Measurements from ENCODE around the gene TMEM92. TPM values are rescaled to one million over a fixed set of nuclear protein-coding genes. Genes with fewer than 3 reads are reported as not detected.

Gene TMEM92
- total and polyA plus RNA-seq, 2 of the 13 experiments (the other 11 are each of a cell fraction or from before 2014, with no cell fraction given), result 0.07 TPM; not detected in 1

DNA sequence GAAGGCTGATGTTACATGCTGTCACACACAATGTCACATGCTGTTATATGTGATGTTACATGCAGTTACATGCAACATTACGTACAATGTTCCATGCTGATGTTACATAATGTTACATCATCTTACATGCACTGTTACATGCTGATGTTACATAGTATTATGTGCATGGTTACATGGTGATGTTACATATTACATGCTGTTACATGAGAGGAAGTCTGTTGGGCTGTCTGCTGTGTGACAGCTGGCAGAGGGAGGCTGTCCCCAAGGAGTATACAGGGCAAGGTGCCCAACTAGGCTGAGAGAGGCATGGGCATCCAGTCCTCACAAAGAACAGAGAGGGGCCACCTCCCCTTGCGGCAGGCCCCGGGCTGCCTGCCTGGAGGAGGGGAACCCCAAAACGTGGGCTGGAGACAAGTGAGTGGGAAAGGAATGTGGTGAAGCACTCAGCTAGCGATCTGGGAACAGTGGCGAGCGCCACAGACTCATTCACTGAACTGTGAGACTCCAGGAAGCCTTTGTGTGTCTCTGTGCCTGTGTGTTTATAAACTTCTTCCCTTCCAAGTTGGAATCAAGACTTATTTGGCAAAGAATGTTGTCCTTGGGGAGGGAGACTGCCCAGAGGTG is 30.6 kb downstream of the TMEM92 start (continued):
- TF ChIP-seq BRF2 (CRISPR knock-in tag; IDR thresholded peaks at IDR 0.05) (no peak), MED1 (CRISPR knock-in tag; IDR thresholded peaks at IDR 0.05) (no peak), CEBPB (IDR thresholded peaks at IDR 0.05; ENCODE audit: borderline replicate concordance, low read depth, low read length) (peak; percentile 47; the same call in 1 of the 2 replicates), ZNF124 (CRISPR knock-in tag; IDR thresholded peaks at IDR 0.05) (no peak)

GRCh38 chr17:50307654-50308053 is 33.4 kb downstream of the TMEM92 start:
- intact Hi-C loops (cut with micrococcal nuclease; ENCODE audit: unreplicated experiment) (no loop called here), in situ Hi-C loops (cut with HindIII; ENCODE audit: extremely low pct_ligation_motif_present, low pct_unique_long_range_greater_than_20kb) (no loop called here)
- no peak for FAIRE-seq
- Histone ChIP-seq H2AFZ (ENCODE audit: low read length) (no peak overlapping the region), H3K27ac (ENCODE audit: extremely low read length, insufficient read depth, low read length) (no peak overlapping the region), H3K4me3 (replicated peaks in 1 of 3; ENCODE audit: insufficient read depth in 1 of 3, low read depth in 2 of 3, low read length in 3 of 3) (no peak overlapping the region), H3K4me1 (ENCODE audit: insufficient read depth, low read length) (peaks cover 26% of the 10 kb centered on the region), H3K9me3 (ENCODE audit: low read length) (no peaks in the 10 kb centered on the region), H3K4me2 (ENCODE audit: low read depth, low read length) (no peak overlapping the region), H3K9ac (ENCODE audit: insufficient read depth, low read depth, low read length) (no peak overlapping the region), H3K27me3 (ENCODE audit: control insufficient read depth in 1 of 2, insufficient read depth in 2 of 2, low read length in 2 of 2) (peaks cover 3 to 26% of the 10 kb centered on the region in 2 experiments; a peak in 4 of 5 replicates), H3K79me2 (ENCODE audit: insufficient read depth, low read length) (no peaks in the 10 kb centered on the region), H4K20me1 (ENCODE audit: insufficient read depth, low read length) (no peaks in the 10 kb centered on the region), H3K36me3 (replicated peaks in 1 of 2; ENCODE audit: control insufficient read depth in 1 of 2, insufficient read depth in 2 of 2, low read length in 2 of 2) (no peaks in the 10 kb centered on the region)
- no peak for ATAC-seq
- CTCF ChIA-PET (ENCODE audit: low intra/inter-chr PET ratio, low total read pairs), result no interaction called here
- no peak for DNase-seq (ENCODE audit: low spot score)
- POLR2A ChIA-PET, result no interaction called here
- 0 out of 2 replicates have a peak, but pooled peaks have one; percentile 5 for TF ChIP-seq CEBPB (IDR thresholded peaks at IDR 0.05; ENCODE audit: borderline replicate concordance, low read depth, low read length)
- TF ChIP-seq PHF20 (CRISPR knock-in tag; IDR thresholded peaks at IDR 0.05), result no peak
- no TSS peak for BruUV-seq (replicated peaks)
- WGBS (ENCODE audit: low lambda C conversion rate), result 22% methylated on average over 4 of the region's 4 CpGs

DNA sequence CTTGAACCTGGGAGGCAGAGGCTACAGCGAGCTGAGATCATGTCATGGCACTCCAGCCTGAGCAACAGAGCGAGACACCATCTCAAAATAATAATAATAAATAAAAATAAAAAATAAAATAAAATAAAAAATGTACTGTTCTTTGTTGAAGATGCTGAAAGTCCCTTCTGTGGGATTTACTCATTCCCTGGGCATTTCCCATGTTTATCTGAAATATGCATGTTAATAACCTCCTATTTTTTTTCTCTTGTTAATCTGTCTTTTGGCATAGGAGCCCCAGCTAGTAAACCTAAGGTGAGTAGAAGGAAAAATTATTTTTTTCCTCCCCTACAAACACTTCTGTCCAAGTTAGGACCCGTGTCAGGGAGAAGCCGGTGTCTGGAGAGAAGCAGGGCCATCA is 34.4 kb downstream of the TMEM92 start:
- H3K79me2 ChIP-seq (ENCODE audit: insufficient read depth, low read length), result no peaks in the 10 kb centered on the region
- H3K27me3 ChIP-seq (ENCODE audit: control insufficient read depth in 1 of 2, insufficient read depth in 2 of 2, low read length in 2 of 2), result peaks cover 3 to 27% of the 10 kb centered on the region in 2 experiments; a peak in 4 of 5 replicates
- WGBS (ENCODE audit: low lambda C conversion rate), result 27% methylated on average over 4 of the region's 4 CpGs
- no TSS peak for BruUV-seq (replicated peaks)
- H3K27ac ChIP-seq (ENCODE audit: extremely low read length, insufficient read depth, low read length), result no peak overlapping the region
- FAIRE-seq, result no peak
- no peaks in the 10 kb centered on the region for H3K36me3 ChIP-seq (replicated peaks in 1 of 2; ENCODE audit: control insufficient read depth in 1 of 2, insufficient read depth in 2 of 2, low read length in 2 of 2)
- H3K9me3 ChIP-seq (ENCODE audit: low read length), result no peaks in the 10 kb centered on the region
- no peak for DNase-seq (ENCODE audit: low spot score)
- in situ Hi-C loops (cut with HindIII; ENCODE audit: extremely low pct_ligation_motif_present, low pct_unique_long_range_greater_than_20kb) (no loop called here), intact Hi-C loops (cut with micrococcal nuclease; ENCODE audit: unreplicated experiment) (no loop called here)
- no peak for ATAC-seq
- H2AFZ ChIP-seq (ENCODE audit: low read length), result no peak overlapping the region
- no peaks in the 10 kb centered on the region for H4K20me1 ChIP-seq (ENCODE audit: insufficient read depth, low read length)
- no peak overlapping the region for H3K4me2 ChIP-seq (ENCODE audit: low read depth, low read length)
- H3K9ac ChIP-seq (ENCODE audit: insufficient read depth, low read depth, low read length), result no peak overlapping the region
- peaks cover 26% of the 10 kb centered on the region for H3K4me1 ChIP-seq (ENCODE audit: insufficient read depth, low read length)
- no peak overlapping the region for H3K4me3 ChIP-seq (replicated peaks in 1 of 3; ENCODE audit: insufficient read depth in 1 of 3, low read depth in 2 of 3, low read length in 3 of 3)
- CTCF ChIA-PET (ENCODE audit: low intra/inter-chr PET ratio, low total read pairs), result no interaction called here
- POLR2A ChIA-PET, result no interaction called here
- TF ChIP-seq ZNF589 (CRISPR knock-in tag; conservative IDR thresholded peaks at IDR 0.05), result no peak
- no peak for TF ChIP-seq MZF1 (CRISPR knock-in tag; IDR thresholded peaks at IDR 0.05; ENCODE audit: borderline replicate concordance)
- TF ChIP-seq ZNF142 (CRISPR knock-in tag; IDR thresholded peaks at IDR 0.05), result no peak
- TF ChIP-seq ZNF652 (CRISPR knock-in tag; IDR thresholded peaks at IDR 0.05; ENCODE audit: borderline replicate concordance, low read depth), result no peak
- no peak for TF ChIP-seq XRCC5 (optimal IDR thresholded peaks at IDR 0.05; ENCODE audit: low read length)
